DLD1 (cell line): Measurements from ENCODE around the gene RAD51B.

ENCODE experiments used
- in situ Hi-C: cut with HindIII; loops from 2 replicates; pipeline ENCODE4 v1.10.0; 2017; ENCODE audit warnings: low sequenced_read_pairs

Gene RAD51B

DNA sequence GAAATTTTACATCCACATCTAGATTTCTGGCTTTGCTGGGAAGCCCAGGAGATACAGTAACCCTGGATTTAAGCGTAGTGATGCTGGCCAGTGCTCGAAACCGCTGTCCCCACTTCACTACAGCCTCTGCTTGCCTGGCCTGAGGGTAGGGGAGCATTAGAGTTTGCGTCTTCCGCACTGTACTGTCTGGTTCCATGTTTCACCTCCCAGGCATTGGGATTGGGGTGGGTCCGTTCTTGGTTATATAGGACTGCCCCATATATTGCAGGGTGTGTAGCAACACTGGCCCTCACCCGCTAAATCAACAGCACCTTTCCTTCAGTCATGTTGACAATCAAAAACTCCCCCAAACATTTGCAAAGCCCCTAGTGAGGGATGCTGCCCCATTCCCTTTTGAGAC lies 732.5 kb downstream of the RAD51B start:
- in situ Hi-C loops = no loop called here

DNA sequence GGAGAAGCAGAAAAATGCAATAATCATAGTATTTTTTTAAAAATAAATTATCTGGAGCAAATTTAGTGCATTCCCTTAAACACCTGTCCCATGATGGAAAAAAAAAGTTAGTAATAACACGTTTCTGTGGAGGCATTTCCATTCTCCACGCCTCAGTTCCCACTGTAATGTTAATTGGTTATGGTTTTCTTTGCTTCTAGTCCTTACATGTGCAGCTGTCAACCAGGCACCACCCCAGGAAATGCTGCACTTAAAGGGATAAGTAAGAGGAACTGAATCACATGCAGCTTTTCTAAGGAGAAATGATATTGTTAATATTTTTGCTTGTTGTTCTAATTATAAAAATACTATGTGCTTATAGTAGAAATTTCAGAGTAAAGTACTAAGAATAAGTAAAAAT lies 733.0 kb downstream of the RAD51B start:
- in situ Hi-C loops = no loop called here

DNA sequence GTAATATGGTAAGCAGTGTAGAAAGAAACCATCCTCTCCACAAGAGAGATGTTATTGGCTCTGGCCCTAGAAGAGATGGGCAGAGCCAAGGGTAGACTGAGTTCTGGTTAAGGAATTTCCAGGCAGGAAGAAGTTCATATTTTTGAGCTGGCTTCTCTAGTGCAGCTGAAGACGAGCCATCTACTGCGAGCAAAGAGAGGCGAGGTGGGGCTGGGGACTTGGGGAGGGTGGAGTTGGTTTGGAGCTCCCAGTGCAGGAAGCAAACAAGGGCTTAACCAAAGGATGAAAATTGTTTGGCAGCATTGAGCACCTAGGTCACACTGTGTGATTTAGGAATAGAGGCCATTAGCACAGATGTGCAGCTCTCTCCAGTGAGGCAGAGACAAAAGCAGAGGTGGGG lies 733.7 kb downstream of the RAD51B start:
- in situ Hi-C loops = no loop called here

DNA sequence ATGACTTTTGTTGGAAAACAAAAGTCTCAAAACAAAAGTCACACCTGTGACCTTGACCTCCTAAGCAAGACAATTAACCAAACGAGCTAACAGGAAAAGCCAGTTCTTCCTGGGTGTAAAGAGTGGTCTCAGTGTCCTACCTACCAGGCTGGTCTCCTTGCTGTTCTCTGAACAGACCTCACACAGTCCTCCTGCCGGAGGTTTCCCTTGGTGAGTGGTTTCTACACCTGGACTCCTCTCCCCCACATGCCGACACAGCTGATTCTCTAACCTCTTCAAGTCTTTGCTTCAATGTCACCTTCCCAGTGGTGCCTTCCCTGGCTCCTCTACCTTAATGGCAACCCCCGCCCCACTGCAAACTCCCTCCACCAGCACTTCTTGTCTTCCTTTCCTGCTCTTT lies 734.7 kb downstream of the RAD51B start:
- in situ Hi-C loops = no loop called here

DNA sequence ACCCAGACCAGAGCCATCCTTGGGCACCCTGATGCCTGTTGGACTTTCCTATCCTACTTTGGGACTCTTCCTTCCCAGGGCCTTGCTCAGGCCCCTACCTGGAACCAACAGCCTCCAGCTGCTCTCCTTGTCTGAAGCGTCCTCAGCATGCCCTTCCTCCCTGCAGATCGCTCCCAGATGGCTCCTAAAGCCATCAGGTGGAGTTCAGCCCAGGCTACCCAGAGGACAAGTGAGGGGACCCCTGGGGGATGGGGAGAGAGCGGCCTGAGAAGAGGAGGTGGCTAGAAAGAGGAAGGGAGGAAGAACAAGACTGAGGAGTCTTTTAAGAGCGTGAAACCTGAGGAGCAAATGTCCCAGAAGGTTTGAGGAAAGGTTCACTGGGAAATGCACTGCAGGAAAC lies 736.7 kb downstream of the RAD51B start:
- in situ Hi-C loops = no loop called here

DNA sequence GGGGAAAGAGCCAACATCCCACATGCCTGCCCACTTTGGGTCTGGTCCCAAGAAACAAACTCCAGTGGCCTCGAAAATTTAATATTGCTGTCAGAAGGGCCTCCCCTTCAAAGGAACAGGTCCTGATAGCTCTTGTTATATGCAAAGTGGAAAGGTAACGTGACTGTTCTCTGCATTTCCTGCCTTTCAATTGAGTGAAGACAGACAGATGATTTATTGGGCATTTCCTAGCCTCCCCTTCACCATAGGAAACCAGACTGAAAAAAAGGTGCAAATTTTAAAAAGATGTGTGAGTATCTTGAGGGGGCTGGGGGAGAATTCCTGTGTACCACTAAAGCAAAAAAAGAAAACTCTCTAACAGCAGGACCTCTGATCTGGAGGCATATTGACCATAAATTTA lies 738.1 kb downstream of the RAD51B start:
- in situ Hi-C loops = no loop called here

DNA sequence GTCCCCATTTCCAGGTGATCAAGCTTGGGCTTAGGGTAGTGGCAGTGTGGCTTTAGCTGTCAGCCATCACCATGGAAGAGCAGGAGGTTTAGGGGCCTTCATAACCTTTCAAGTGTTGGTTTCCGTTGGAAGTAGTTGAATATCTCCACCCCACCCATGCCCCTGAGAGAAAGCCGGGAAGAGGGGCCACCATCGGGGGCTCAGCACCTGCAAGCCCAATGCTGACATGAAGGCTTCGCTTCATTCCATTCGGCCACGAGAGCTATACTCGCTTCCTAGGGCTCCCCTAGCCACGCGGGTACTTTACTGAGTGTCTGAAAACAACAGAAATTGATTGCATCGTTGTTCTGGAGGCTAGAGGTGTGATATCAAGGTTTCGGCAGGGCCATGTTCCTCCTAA lies 738.5 kb downstream of the RAD51B start:
- in situ Hi-C loops = no loop called here

DNA sequence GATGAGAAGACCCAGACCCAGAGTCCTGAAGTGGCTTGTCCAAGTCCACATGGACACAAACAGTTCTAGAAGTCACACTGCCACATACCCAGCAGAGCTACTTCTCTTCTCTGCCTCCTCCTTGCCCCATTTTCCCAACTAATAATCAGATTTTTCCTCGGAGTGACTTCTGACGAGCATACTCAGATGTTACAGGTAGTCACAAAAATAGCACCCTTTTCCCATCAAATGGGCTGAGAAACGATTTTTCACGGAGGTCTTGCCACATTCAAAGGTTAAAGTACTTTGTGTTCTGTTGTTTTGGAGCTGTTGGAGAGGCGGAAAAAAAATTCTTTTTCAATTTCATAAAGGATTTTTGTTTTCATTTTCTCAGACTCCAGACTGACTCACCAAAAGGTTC lies 740.4 kb downstream of the RAD51B start:
- in situ Hi-C loops = no loop called here

DNA sequence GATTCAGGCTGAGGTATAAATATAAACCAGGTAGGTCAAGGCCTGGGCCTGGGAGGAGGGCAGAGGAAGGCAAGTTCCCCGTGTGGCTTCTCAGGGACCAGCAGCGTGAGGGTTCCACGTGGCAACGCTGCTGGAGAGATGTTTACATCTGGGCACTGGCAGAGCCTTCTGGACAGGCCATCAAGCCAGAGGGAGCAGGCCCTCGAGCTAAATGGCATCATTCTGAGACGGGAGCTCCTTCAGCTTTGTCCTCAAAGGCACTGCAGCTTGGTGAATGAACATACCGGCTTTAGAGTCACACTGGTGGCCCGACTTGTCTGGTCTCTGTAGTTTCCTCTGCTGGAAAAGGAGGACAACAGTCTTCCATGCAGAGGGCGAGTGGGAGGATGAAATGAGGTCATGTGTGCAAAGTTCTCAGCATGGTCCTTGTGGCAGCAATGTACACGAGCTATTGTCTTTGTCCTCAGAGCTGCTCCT lies 742.0 kb downstream of the RAD51B start:
- in situ Hi-C loops = no loop called here

DNA sequence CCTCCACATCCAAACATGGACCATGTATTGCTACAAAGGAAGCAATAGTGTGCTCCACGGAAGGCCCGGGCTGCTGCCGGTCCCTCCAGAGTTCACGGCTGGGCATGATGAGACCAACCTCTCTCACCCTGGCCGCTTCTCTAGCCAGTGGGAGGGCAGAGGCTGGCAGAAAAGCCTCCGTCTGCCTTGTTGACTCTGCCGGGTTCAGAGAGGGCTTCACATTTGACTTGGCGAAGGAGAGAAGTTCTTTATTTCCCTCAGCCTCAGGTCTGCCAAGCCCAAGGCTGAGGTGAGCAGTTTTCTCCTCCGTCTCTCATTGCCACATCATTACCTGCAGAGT lies 743.3 kb downstream of the RAD51B start:
- in situ Hi-C loops = no loop called here

DNA sequence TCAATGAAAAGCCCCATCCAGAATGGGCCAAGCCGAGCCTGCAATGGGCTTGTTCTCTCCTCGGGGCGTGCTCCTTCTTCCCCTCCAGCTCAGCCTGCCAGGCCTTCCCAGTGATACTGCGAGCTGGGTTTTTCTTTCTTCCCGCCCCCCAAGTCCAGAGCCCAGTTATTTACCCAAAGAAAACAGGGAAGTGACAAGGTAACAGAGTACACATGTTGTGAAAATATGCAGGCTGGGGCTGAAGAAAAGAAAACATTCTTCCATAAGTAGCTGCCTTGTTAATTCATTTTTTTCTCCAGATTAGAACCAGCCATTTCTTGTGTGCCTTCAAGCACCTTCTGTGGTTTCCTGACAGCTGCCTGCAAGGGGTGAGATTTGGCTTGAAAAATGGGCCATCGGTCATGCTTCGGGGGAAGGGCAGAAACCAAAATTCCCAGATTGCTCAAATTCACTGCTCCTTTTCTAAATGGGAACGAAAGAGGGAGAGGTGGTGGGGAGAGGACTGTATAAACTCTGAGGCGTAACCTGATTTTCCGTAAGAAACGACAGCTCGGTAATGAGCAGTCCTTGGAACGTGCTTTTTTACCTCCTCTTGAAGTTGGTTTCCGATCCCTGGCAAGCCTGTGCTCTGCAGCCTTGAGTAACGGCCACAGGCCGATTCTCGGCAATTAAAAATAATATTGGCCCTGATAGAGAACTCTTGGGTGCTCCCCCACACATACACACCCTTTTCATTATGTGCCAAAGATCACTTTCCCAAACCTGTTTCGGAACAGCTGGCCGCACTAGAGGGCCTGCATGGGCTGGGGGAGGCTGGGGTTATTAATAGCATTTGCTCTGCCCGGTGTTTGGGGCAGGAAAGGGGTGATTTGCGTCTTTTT lies 743.9 kb downstream of the RAD51B start:
- in situ Hi-C loops = no loop called here

DNA sequence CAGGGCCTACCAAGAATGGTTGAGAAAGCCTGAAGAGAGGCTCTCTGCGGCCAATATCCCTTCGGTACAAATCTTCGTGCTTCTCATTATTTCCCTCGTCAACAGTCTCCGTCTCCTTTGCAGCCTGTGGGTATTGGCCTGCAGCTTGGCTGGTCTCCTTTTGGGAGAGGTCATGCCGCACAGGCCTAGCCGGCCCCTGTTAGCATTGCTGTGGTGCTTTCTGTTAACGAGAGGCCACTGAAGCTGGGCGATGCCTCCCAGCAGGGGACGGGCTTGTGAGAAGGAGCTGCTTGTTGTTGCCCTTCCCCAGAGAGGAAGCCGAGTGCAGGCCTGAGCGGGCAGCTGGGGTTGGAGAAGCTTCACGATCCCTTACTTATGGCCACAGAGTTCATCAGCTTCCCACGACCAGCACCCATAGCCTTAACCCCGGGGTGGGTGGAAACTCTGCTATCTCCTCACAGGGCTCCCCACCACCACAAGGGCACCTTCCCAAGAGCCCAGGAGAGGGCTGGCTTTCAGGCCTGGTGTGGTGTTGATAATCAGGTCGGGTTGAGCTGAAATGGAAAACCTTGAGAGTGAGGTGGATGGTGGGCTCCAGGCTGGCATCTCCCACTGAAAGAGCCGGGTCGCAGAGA lies 744.7 kb downstream of the RAD51B start:
- in situ Hi-C loops = no loop called here

DNA sequence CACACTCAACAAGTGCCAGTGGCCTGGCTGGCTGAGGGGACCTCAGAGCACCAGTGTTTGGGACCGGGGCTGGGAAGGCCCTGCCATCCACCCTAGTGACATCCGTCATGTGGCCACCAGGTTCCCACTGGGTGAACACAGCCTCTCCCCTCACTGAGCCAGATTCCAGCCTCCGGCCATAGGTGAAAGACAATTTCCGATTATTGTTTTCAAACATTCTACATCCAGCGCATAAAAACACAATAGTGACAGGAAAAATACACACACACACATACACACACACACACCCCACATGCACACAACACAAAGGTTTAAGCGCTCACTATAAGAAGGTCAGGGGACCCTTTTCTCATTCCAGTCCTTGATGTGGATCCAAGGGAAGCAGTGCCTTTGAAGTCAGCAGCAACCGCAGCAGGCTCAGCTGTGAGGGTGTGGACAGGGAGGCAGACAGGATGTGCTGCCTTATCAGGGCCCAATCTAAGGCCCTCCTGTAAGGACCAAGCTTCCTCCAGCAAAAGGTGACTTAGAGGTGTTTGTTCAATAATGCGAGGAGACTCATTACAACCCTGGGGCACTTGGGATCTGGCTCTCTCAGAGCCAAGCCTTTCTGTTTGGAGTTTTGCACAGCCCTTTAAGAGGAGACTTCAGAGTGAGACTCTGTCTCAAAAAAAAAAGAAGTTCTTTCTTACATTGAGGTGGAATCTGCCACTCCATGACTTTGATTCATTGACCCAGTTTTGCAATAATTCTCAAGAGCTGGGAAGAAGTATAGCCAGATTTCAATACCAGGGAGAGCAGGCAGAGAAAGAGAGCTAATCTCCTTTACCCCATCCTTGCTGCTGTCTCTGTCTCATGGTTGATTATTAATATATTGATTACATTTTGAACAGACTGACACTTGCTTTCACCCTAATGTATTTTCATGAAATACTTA lies 745.5 kb downstream of the RAD51B start:
- in situ Hi-C loops = no loop called here

DNA sequence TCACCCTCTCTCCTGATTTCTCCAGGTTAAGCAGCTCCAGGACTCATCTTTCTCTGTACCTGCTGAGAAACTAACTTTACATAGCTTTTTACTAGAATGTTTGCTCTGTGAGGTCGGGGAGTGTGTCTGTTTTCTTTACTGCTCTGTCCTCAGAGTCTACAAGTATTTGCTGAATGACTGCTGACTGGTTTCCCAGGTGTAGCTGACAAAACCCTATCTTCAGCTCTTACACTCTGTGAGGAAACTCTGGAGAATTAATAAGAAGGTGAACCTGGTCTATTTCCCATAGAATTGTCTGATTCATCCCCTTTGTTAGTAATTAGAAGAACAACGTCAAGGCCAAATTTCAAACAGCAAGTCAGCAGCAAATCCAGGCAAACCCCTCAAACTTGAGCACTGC lies 746.5 kb downstream of the RAD51B start:
- in situ Hi-C loops = no loop called here

DNA sequence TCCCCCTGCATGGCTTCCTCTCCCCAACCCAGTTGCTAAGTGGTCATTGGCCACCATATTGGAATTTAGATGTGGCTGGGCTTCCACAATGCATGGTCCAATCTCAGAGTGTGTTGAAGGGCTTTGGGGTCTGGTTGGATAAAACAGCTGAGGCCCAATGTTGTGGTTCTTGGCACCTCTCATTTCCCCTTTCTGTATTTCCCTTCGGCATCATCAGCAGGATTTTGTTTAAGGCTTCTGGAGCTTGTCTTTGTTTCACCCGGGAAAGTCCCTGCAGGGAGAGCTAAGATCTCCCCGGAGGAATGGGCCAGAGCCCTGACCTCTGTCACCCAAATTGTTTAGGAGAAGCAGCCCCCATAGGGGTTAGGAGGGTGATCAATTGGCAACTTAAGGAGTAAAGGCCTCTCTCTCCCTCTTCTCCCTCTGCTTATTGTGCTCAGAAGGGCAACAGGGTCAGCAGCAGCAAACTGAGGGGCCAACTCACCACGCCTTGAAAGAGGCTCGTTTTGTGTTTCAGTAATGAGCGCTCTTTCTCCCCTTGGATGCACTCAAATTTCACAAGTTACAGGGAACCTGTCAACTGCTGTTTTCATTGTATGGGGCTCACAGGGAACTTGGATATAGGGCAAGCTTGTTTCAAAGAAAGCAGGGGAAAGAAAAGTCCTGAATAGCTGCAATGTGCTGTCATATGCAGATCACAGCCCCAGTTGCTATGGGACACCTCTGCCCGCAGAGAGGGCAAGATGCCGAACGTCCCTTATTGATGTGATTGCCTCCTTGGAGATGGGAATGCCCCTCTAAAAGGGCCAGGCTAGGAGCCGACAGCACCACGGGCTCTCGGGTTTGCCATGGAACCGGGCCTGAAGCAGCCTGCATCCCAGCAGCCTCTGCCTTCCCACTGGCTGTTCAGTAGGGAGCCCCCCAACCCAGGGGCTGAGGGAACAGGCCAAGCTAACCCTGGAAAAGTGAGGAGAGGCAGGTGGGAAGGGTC lies 749.6 kb downstream of the RAD51B start:
- in situ Hi-C loops = no loop called here

DNA sequence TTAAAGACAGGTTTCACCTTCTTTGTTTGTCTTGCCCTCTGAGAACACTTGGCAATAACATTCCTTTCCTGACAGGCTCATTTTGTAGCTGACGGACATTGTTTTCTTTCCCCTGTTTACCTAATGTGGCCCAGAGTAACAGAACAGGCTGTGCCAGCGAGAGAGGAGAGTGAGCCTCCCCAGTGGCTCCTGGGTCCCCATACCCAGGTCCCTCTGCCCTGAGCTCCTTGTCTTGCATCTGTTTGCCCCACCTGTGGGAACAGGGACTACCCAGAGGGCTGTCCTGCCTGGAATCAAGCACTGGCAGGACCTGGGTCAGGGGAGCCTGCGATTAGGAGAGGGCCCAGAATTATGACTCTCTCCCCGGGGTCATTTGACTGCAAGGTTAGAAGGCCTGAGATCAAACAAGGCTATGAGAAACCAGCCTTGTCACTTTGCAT lies 750.4 kb downstream of the RAD51B start:
- in situ Hi-C loops = no loop called here

DNA sequence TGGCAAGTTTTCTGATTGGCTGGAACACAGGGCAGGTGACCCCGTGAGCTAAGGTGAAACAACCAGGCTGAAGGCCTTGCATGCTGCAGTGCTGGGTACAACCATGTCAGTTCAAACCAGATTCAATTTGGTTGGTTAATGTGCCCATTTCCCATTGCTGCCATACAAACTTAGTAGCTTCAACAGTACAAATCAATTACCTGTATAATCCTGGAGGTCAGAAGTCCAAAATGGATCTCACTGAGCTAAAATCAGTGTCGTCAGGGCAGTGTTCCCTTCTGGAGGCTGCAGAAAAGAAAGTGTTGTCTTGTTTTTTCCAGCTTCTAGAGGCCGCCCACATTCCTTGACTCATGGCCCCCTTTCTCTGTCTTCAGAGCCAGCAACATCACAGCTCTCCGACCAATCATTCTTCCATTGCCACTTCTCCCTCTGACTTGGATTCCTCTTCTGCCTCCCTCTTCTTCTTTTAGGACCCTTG lies 751.6 kb downstream of the RAD51B start:
- in situ Hi-C loops = no loop called here

DNA sequence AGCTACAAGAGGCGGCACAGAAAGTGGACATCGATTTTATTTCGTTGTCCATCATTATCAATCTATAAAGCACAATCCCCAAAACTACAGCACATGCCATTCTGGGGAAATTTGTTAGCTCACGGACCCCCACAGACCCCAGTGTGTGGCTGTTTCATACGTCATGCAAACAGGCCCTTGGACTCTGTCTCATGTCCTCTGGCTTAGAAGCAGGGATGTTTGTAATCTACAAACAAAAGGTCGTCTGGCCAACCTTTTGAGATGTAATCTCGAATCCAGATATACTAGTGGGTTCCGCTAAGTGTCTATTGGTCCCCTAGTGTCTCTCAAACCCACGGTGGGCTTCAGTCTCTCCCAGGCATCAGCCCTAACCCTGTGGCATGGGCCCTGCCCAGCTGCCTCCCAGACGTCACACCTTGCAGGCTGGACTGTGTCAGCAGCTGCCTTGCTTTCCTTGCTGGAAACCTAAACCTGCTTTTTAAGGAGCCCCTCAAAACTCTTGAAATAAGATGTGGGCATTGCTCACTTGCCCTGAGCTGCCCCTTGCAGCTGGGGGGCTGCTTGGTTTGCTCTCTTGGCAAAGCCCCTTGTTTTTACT lies 752.4 kb downstream of the RAD51B start:
- in situ Hi-C loops = no loop called here

DNA sequence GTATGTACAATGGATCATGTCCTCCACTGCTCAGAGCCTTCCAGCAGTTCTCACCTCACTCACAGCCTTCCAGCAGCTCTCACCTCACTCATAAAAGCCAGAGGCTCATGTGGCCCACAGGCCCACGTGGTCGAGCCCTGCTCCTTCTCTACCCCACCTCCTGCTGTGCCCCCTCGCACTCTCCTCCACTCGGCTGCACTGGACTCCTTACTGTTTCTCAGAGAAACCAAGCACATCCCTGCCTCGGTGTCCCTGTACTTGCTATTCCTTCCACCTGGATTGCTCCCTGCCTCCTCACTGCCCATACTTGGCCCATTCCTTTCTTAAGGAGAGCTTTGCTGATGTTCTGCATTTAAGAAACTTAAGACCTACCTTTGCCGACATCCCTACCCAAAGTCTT lies 753.5 kb downstream of the RAD51B start:
- in situ Hi-C loops = no loop called here

DNA sequence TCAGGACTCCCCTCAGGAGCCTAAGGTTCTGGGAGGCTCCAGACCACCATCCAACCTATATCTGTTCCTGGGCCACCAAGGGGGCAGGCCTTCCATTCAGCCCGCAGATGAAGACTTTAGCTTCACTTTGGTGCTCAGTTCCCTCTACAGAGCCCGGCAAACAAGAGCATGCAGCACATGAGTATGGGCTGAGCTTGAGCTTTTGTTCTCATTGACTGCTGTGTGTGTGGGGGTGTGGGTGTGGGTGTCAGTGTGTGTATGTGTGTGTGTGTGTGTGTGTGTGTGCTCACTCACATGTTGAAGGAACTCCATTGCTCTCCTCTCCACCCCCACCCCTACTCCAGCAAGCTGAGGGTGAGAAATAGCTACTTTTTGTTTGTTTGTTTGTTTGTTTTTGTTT lies 754.1 kb downstream of the RAD51B start:
- in situ Hi-C loops = no loop called here
